Epithelial cell of esophagus (primary cell): Measurements from ENCODE around the gene SNED1.

Experiments
- DNase-seq: peaks from one replicate; pipeline ENCODE4 v3.0.0; 2010; ENCODE audit warnings: low read depth
- H3K4me3 ChIP-seq: 2 replicates; pipeline ENCODE4 v1.5.1; 2011; ENCODE audit warnings: mild to moderate bottlenecking, low read length, control low read depth
- TF ChIP-seq, protein P1 (sequence below): IDR thresholded peaks from 2 replicates; pipeline ENCODE4 v1.5.1; 2011; ENCODE audit warnings: low read depth, mild to moderate bottlenecking, low read length, control low read depth, inconsistent platforms; ENCODE audit not compliant: insufficient read depth; ENCODE audit errors: missing control alignments

The SNED1 gene

DNA sequence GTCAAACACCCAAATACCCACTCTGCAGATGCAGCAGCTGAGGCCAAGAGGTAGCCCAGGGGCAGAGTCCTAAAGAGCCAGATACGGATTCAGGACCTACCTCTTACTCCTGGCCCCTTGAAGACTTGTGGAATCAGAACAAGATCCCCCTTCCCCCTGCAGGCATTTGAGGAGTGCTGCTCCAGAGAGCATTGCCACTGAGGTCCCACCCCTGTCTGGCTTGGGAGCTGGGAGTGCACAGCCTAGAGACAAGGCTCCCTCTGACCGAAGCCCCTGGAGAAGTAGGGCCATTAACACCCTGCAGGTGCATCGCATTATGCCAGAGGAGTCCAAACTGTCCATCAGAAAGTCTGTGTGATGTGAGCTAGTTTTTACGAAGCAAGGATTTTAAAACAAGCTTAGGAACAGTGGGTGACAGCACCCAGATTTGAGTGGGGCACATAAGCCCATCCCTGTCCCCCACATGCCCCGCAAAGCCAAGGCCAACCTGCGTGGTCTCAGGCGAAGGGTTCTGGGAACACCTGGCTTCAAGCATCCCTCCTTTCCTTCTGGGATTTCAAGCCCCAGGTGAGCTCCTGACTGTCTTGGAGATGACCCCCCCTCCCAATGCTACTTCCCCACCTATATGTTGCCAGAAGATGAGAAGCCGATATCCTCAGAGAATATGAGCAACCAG, 55.3 kb downstream of the SNED1 start:
- TF ChIP-seq, protein P1, sequence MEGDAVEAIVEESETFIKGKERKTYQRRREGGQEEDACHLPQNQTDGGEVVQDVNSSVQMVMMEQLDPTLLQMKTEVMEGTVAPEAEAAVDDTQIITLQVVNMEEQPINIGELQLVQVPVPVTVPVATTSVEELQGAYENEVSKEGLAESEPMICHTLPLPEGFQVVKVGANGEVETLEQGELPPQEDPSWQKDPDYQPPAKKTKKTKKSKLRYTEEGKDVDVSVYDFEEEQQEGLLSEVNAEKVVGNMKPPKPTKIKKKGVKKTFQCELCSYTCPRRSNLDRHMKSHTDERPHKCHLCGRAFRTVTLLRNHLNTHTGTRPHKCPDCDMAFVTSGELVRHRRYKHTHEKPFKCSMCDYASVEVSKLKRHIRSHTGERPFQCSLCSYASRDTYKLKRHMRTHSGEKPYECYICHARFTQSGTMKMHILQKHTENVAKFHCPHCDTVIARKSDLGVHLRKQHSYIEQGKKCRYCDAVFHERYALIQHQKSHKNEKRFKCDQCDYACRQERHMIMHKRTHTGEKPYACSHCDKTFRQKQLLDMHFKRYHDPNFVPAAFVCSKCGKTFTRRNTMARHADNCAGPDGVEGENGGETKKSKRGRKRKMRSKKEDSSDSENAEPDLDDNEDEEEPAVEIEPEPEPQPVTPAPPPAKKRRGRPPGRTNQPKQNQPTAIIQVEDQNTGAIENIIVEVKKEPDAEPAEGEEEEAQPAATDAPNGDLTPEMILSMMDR = no peak
- DNase-seq = no peak
- H3K4me3 ChIP-seq = no peak overlapping the region

DNA sequence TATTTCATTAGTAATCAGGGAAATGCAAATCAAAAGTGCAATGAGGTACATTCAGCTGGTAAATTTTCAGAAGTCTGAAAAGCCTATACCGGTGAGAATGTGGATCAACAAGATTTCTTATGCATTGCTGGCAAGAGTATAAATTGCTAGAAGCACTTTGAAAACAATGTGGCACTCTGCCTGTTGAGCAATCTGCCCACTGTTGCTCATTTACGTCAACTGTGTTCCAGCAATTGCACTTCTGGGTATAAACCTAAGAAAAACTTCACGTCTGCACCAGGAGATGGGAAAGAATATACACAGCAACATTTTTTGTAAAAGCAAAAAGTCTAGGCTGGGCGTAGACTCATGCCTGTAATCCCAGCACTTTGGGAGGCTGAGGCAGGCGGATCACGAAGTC, 62.9 kb downstream of the SNED1 start:
- peak overlapping the region; percentile 2 for H3K4me3 ChIP-seq
- DNase-seq = peak; percentile 88
- TF ChIP-seq, protein P1 = no peak

DNA sequence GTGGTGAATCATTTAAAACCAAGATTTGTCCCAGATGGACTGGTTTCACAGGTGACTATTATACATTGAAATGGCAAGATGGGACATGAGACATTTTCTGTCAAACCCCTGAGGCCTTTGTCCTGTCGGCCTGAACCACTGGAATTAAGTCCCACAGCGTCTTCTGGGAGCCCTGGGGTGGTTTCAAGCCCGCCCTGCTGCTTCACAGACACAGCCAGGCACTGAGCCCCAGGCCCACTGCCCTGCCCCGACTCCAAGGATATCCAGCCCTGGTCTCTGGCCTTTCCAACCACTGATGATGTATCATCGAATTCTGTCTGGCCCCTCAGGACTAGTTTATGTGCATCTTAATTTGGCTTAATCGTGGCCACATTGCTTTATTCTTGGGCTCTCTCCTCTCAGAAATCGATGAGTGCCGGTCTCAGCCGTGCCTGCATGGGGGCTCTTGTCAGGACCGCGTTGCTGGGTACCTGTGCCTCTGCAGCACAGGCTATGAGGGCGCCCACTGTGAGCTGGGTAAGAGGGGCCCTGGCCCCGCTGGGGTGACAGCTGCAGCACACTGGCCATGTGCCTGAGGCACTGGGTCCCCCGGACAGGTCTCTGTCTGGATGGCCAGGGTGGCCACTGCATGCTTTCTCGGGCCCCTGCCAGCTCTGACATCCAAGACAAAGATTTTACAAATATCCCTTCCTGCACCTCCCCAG, 64.1 kb downstream of the SNED1 start:
- peak; percentile 78 for DNase-seq
- H3K4me3 ChIP-seq = peak overlapping the region; percentile 48
- TF ChIP-seq, protein P1 = no peak

DNA sequence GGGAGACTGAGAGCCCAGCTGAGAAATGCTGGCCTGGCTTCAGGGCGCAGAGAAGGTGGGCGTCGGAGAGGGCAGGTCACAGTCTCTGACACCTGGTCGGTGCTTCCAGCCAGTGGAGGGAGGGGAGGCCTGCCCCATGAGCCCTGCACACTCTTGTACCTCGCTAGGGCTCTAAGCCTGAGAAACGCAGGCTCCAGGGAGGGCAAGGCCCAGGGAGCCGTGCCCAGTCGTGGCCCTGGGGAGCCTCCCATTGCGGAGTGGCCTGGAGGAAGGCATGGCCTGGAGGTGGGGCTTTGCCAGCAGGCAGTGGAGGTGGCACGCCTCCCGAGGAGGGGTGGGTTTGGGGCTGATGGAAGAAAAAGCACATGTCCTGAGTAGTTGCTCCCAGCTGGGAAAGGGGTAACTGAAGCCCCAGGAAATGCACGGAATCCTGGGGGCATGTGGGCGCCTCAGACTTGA, 64.7 kb downstream of the SNED1 start:
- TF ChIP-seq, protein P1 = no peak
- H3K4me3 ChIP-seq = peak overlapping the region; percentile 48
- no peak for DNase-seq

DNA sequence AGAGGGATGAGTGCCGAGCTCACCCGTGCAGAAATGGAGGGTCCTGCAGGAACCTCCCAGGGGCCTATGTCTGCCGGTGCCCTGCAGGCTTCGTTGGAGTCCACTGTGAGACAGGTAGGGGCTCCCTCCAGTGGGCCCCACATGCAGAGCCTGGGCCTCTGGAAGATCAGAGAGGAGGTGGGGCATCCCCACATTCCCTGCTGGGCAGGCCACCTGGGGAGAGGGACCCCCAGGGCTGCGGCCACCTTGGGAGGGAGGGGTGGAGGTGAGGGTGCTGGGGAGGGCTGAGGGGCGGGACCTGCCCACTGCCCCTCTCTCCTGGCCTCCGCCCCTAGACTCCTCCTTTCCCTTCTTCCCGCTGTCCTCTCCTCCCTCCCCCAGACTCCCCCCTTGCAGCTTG, 65.2 kb downstream of the SNED1 start:
- TF ChIP-seq, protein P1 = peak; percentile 21
- peak overlapping the region; percentile 48 for H3K4me3 ChIP-seq
- no peak for DNase-seq

DNA sequence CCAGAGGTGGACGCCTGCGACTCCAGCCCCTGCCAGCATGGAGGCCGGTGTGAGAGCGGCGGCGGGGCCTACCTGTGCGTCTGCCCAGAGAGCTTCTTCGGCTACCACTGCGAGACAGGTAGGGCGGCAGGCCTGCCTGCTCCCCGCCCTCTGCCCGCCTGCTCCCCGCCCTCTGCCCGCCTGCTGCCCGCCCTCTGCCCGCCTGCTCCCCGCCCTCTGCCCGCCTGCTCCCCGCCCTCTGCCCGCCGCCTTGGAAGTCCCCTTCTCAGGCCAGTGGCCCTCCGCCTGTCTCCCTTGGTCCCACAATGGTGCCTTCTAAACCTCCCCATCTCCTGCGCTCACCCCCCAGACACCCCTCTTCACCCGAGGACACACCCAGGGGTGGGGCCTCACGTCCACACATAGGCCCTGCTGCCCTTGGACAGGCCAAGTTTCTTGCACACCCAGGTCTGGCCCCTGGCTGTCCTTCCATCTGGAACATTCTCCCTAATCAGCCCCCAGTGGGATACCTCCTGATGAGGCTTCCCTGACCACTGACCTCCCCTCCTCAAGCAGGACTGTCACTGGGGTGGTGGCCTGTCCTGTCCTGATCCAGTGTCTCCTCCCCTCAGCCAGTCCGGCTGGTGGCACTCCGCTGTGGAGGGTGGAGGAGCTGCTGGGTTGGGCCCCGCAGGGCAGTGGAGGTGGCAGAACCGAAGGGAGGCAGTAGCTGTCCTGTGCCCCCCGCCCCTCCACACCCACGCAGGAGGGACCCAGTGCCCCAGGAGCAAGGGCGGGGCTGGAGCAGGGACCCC, 65.8 kb downstream of the SNED1 start:
- TF ChIP-seq, protein P1 = no peak
- peak overlapping the region; percentile 48 for H3K4me3 ChIP-seq
- peak; percentile 67 for DNase-seq
